Measurements from ENCODE around the gene GAGE12G. TPM values are rescaled to one million over a fixed set of nuclear protein-coding genes. Genes with fewer than 3 reads are reported as not detected.
A peak's percentile ranks its signal among the peaks of the same experiment; 100 is the strongest.
"Not testable (repeated sequence)": the region's sequence is repeated elsewhere in the genome, so short reads cannot be mapped to it uniquely, and the experiment has no call there.

The GAGE12G gene
- not detected for polyA plus RNA-seq

- not testable (repeated sequence) for H3K4me3 Mint-ChIP-seq, H3K36me3 Mint-ChIP-seq, H3K9me3 Mint-ChIP-seq, H3K27ac Mint-ChIP-seq, H3K4me1 Mint-ChIP-seq, H3K27me3 Mint-ChIP-seq
These were observed at the start of gene GAGE12G for GRCh38 chrX:49570100-49570499. Gene GAGE12G (plus strand): TSS chrX:49570400. CDS start chrX:49571555, 1,155 bp downstream.

- H3K27ac Mint-ChIP-seq, H3K36me3 Mint-ChIP-seq, H3K4me1 Mint-ChIP-seq, H3K9me3 Mint-ChIP-seq, H3K4me3 Mint-ChIP-seq, H3K27me3 Mint-ChIP-seq: not testable (repeated sequence)
These were observed 38.3 kb upstream of the GAGE12G start, which contains the start of gene GAGE12C for GRCh38 chrX:49531877-49532276. Gene GAGE12C (plus strand): TSS chrX:49532177. CDS start chrX:49533332, 1,155 bp downstream.

- H3K9me3 Mint-ChIP-seq, H3K4me1 Mint-ChIP-seq, H3K36me3 Mint-ChIP-seq, H3K27me3 Mint-ChIP-seq, H3K27ac Mint-ChIP-seq, H3K4me3 Mint-ChIP-seq: not testable (repeated sequence)
These were observed 28.8 kb upstream of the GAGE12G start, which contains the start of gene GAGE12D for GRCh38 chrX:49541433-49541832. Gene GAGE12D (plus strand): TSS chrX:49541733. CDS start chrX:49542888, 1,155 bp downstream.

- not testable (repeated sequence) for H3K27ac Mint-ChIP-seq, H3K4me3 Mint-ChIP-seq, H3K9me3 Mint-ChIP-seq, H3K4me1 Mint-ChIP-seq, H3K27me3 Mint-ChIP-seq, H3K36me3 Mint-ChIP-seq
These were observed 19.2 kb upstream of the GAGE12G start, which contains the start of gene GAGE12E for GRCh38 chrX:49550989-49551388. Gene GAGE12E (plus strand): TSS chrX:49551289. CDS start chrX:49552444, 1,155 bp downstream.

GRCh38 chrX:49560542-49560941 lies 9.7 kb upstream of the GAGE12G start, which contains the start of gene GAGE12F:
Gene GAGE12F (plus strand): TSS chrX:49560842. CDS start chrX:49561997, 1,155 bp downstream.
- not testable (repeated sequence) for H3K27ac Mint-ChIP-seq, H3K9me3 Mint-ChIP-seq, H3K4me1 Mint-ChIP-seq, H3K36me3 Mint-ChIP-seq, H3K4me3 Mint-ChIP-seq, H3K27me3 Mint-ChIP-seq

GRCh38 chrX:49568728-49569127 lies 1.5 kb upstream of the GAGE12G start:
- not testable (repeated sequence) for H3K4me1 Mint-ChIP-seq, H3K27me3 Mint-ChIP-seq, H3K4me3 Mint-ChIP-seq, H3K27ac Mint-ChIP-seq, H3K9me3 Mint-ChIP-seq, H3K36me3 Mint-ChIP-seq

- not testable (repeated sequence) for H3K36me3 Mint-ChIP-seq, H3K4me3 Mint-ChIP-seq, H3K27ac Mint-ChIP-seq, H3K9me3 Mint-ChIP-seq, H3K27me3 Mint-ChIP-seq, H3K4me1 Mint-ChIP-seq
These were observed 1.0 kb upstream of the GAGE12G start for GRCh38 chrX:49569152-49569551.

- H3K36me3 Mint-ChIP-seq, H3K27me3 Mint-ChIP-seq, H3K4me1 Mint-ChIP-seq, H3K4me3 Mint-ChIP-seq, H3K9me3 Mint-ChIP-seq, H3K27ac Mint-ChIP-seq: not testable (repeated sequence)
These were observed 9.4 kb downstream of the GAGE12G start, which contains the start of gene GAGE12H for GRCh38 chrX:49579649-49580048. Gene GAGE12H (plus strand): TSS chrX:49579949. CDS start chrX:49581104, 1,155 bp downstream.

- H3K9me3 Mint-ChIP-seq, H3K27me3 Mint-ChIP-seq, H3K36me3 Mint-ChIP-seq, H3K27ac Mint-ChIP-seq, H3K4me1 Mint-ChIP-seq, H3K4me3 Mint-ChIP-seq: not testable (repeated sequence)
These were observed 19.0 kb downstream of the GAGE12G start, which contains the start of gene GAGE2A for GRCh38 chrX:49589196-49589595. Gene GAGE2A (plus strand): TSS chrX:49589496. CDS start chrX:49590651, 1,155 bp downstream.

- H3K4me3 Mint-ChIP-seq, H3K27ac Mint-ChIP-seq, H3K36me3 Mint-ChIP-seq, H3K4me1 Mint-ChIP-seq, H3K27me3 Mint-ChIP-seq, H3K9me3 Mint-ChIP-seq: not testable (repeated sequence)
These were observed 19.7 kb downstream of the GAGE12G start for GRCh38 chrX:49589769-49590478.

GRCh38 chrX:49590488-49590887 lies 20.3 kb downstream of the GAGE12G start:
- not testable (repeated sequence) for H3K36me3 Mint-ChIP-seq, H3K9me3 Mint-ChIP-seq, H3K27me3 Mint-ChIP-seq, H3K4me1 Mint-ChIP-seq, H3K27ac Mint-ChIP-seq, H3K4me3 Mint-ChIP-seq

GRCh38 chrX:49598720-49599119 lies 28.5 kb downstream of the GAGE12G start, which contains the start of gene GAGE1:
Gene GAGE1 (plus strand): TSS chrX:49599020. CDS start chrX:49600175, 1,155 bp downstream.
- H3K27ac Mint-ChIP-seq, H3K27me3 Mint-ChIP-seq, H3K4me3 Mint-ChIP-seq, H3K36me3 Mint-ChIP-seq, H3K4me1 Mint-ChIP-seq, H3K9me3 Mint-ChIP-seq: not testable (repeated sequence)

GRCh38 chrX:49610718-49611310 lies 40.6 kb downstream of the GAGE12G start:
- peak overlapping the region in 1 of 3 donors; percentile 88 for H3K27ac Mint-ChIP-seq
- peaks cover 0 to 3% (median 0%) of the 10 kb centered on the region in 3 donors for H3K9me3 Mint-ChIP-seq
- H3K4me3 Mint-ChIP-seq: no peak overlapping the region
- peaks cover 3% of the 10 kb centered on the region for H3K27me3 Mint-ChIP-seq
- H3K4me1 Mint-ChIP-seq: no peaks in the 10 kb centered on the region
- no peaks in the 10 kb centered on the region for H3K36me3 Mint-ChIP-seq

- Mint-ChIP-seq H3K36me3 (peaks cover 1% of the 10 kb centered on the region), H3K4me3 (no peak overlapping the region), H3K27ac (peak overlapping the region in 1 of 3 donors; percentile 6), H3K27me3 (no peaks in the 10 kb centered on the region), H3K4me1 (no peaks in the 10 kb centered on the region), H3K9me3 (peaks cover 0 to 4% (median 0%) of the 10 kb centered on the region in 3 donors)
These were observed 48.4 kb downstream of the GAGE12G start for GRCh38 chrX:49618574-49618973.

Data from IgD-negative memory B cell (primary cell).